ENCODE measurements around the gene SYT1. TPM values are rescaled to one million over a fixed set of nuclear protein-coding genes. Genes with fewer than 3 reads are reported as not detected.

The SYT1 gene
- total RNA-seq, 1 experiment from 2014 or later = 44.9 TPM

DNA sequence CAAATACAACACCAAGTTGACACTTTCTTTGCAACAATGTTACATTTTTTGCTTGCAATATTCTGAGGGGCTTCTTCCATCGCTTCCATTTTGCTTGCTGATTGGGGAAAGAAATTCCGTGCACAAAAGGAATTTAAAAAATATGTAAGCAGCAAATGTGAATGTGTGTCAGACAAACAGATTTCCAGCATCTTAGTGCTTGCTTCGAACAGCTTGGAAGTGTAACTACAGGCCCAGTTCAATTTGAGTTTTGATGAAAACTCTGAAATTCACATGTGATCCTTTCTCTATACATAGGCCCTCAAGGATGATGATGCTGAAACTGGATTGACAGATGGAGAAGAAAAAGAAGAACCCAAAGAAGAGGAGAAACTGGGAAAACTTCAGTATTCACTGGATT, 427.1 kb downstream of the SYT1 start:
- Histone ChIP-seq H3K4me3 (replicated peaks in 1 of 2; ENCODE audit: low read depth in 1 of 2, low read length in 2 of 2) (no peak overlapping the region), H3K27ac (ENCODE audit: low read depth, low read length) (no peak overlapping the region), H3K4me1 (ENCODE audit: control insufficient read depth in 1 of 2, insufficient read depth in 2 of 2, low read length in 2 of 2) (no peaks in the 10 kb centered on the region), H3K79me2 (ENCODE audit: insufficient read depth, low read length) (no peaks in the 10 kb centered on the region), H3K27me3 (ENCODE audit: insufficient read depth, low read length) (no peaks in the 10 kb centered on the region), H3K4me2 (ENCODE audit: low read length) (no peak overlapping the region), H2AFZ (ENCODE audit: low read depth, low read length, poor library complexity, severe bottlenecking) (no peak overlapping the region), H4K20me1 (ENCODE audit: insufficient read depth) (no peaks in the 10 kb centered on the region), H3K9me3 (ENCODE audit: control insufficient read depth in 1 of 2, insufficient read depth in 1 of 2, low read depth in 1 of 2, low read length in 2 of 2) (no peaks in the 10 kb centered on the region), H3K9ac (ENCODE audit: low read length) (no peak overlapping the region), H3K36me3 (ENCODE audit: control insufficient read depth in 1 of 2, insufficient read depth in 2 of 2, low read length in 2 of 2) (0 out of 4 replicates have a peak, but pooled peaks cover 2 to 3% of the 10 kb centered on the region in 2 experiments), H3K9me2 (ENCODE audit: insufficient read depth) (0 out of 2 replicates have a peak, but pooled peaks cover 4% of the 10 kb centered on the region)
- ChIA-PET RAD21 (ENCODE audit: low non-redundant PET in 1 of 2, low total read pairs in 2 of 2, uncharacterized antibody in 2 of 2, unreplicated experiment in 2 of 2) (no interaction called here), POLR2A (no interaction called here), CTCF (no interaction called here)
- ATAC-seq = no peak
- no TSS peak for BruUV-seq (replicated peaks)
- intact Hi-C loops (cut with micrococcal nuclease) = no loop called here
- no peak for TF ChIP-seq SP1 (IDR thresholded peaks at IDR 0.05; ENCODE audit: low read depth)
- TF ChIP-seq EZH2 (IDR thresholded peaks at IDR 0.05) = no peak
- TF ChIP-seq POLR2AphosphoS5 (IDR thresholded peaks at IDR 0.05; ENCODE audit: low read depth, low read length) = no peak
- TF ChIP-seq ZNF274 (IDR thresholded peaks at IDR 0.05; ENCODE audit: low read depth, low read length) = no peak
- no peak for TF ChIP-seq RAD21 (IDR thresholded peaks at IDR 0.05; ENCODE audit: low read depth)
- no peak for TF ChIP-seq CTCF (IDR thresholded peaks at IDR 0.05 in 2 of 3, conservative IDR thresholded peaks at IDR 0.05 in 1 of 3; ENCODE audit: borderline replicate concordance in 1 of 3, insufficient read depth in 1 of 3, low read depth in 2 of 3, low read length in 2 of 3)
- no peak for TF ChIP-seq ELF1 (IDR thresholded peaks at IDR 0.05; ENCODE audit: borderline replicate concordance, low read depth)
- TF ChIP-seq TCF7L2 (IDR thresholded peaks at IDR 0.05; ENCODE audit: borderline replicate concordance, extremely low read depth, insufficient read depth, insufficient read length) = no peak
- no peak for TF ChIP-seq ZBTB33 (IDR thresholded peaks at IDR 0.05; ENCODE audit: extremely low read depth, insufficient replicate concordance, low read length)
- TF ChIP-seq SRF (IDR thresholded peaks at IDR 0.05; ENCODE audit: low read depth) = no peak
- no peak for TF ChIP-seq ZFX (IDR thresholded peaks at IDR 0.05)
- no peak for TF ChIP-seq MAX (IDR thresholded peaks at IDR 0.05)
- no peak for TF ChIP-seq POLR2A (IDR thresholded peaks at IDR 0.05; ENCODE audit: borderline replicate concordance, extremely low read depth, insufficient read depth, insufficient read length)
- TF ChIP-seq EGR1 (IDR thresholded peaks at IDR 0.05; ENCODE audit: low read depth) = no peak
- no peak for TF ChIP-seq EZH2phosphoT487 (IDR thresholded peaks at IDR 0.05; ENCODE audit: borderline replicate concordance)
- no peak for TF ChIP-seq JUND (IDR thresholded peaks at IDR 0.05)
- DNase-seq (ENCODE audit: low read depth, low spot score) = no peak

Data from HCT116 (cell line).